WTC11 (cell line): ENCODE data around the gene SUZ12.
"Not testable (repeated sequence)": the region's sequence is repeated elsewhere in the genome, so short reads cannot be mapped to it uniquely, and the experiment has no call there.

ENCODE experiments used
- TF ChIP-seq, protein P1 (sequence below): fragments of 200-600 bp; IDR thresholded peaks from 2 replicates; pipeline ENCODE4 v1.8.0; 2022; ENCODE audit warnings: antibody characterized with exemption
- TF ChIP-seq, protein P2 (sequence below): sonication (generic); formaldehyde crosslinking; IDR thresholded peaks from 2 replicates; pipeline ENCODE4 v1.8.0; 2022; ENCODE audit warnings: mild to moderate bottlenecking, missing genetic modification reagents
- TF ChIP-seq, protein P3 (sequence below): sonication (generic); formaldehyde crosslinking; IDR thresholded peaks from 2 replicates; pipeline ENCODE4 v1.8.1; 2023; ENCODE audit warnings: mild to moderate bottlenecking, moderate library complexity, missing genetic modification reagents

DNA sequence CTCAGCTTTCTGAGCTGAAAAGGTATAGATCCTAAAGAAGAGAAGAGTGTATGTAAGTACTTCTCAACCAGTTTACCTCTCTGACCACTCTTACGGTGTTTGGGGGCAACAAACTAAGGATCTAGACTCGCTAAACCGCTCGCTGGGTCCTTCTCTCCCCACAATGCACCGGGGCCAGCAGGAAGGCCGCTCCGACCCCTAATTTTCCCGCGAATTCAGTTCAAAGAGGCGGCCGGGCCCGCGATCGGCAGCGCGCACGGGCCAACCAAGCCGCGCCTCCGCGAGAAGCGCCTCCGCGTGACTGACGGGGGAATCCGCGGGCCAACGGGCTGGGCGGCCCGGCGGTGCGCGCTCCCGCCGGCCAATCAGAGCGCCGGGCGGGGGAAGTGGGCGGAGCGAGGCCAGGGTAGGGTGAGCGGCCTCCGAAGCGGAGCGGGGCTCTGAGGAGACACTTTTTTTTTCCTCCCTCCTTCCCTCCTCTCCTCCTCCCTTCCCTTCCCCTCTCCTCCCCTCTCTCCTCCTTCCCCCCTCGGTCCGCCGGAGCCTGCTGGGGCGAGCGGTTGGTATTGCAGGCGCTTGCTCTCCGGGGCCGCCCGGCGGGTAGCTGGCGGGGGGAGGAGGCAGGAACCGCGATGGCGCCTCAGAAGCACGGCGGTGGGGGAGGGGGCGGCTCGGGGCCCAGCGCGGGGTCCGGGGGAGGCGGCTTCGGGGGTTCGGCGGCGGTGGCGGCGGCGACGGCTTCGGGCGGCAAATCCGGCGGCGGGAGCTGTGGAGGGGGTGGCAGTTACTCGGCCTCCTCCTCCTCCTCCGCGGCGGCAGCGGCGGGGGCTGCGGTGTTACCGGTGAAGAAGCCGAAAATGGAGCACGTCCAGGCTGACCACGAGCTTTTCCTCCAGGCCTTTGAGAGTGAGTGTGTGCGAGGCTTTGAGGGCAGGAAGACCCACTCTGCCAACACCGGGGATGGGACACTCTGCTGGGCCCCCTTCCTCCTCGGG is at the start of gene SUZ12:
- TF ChIP-seq, protein P1, sequence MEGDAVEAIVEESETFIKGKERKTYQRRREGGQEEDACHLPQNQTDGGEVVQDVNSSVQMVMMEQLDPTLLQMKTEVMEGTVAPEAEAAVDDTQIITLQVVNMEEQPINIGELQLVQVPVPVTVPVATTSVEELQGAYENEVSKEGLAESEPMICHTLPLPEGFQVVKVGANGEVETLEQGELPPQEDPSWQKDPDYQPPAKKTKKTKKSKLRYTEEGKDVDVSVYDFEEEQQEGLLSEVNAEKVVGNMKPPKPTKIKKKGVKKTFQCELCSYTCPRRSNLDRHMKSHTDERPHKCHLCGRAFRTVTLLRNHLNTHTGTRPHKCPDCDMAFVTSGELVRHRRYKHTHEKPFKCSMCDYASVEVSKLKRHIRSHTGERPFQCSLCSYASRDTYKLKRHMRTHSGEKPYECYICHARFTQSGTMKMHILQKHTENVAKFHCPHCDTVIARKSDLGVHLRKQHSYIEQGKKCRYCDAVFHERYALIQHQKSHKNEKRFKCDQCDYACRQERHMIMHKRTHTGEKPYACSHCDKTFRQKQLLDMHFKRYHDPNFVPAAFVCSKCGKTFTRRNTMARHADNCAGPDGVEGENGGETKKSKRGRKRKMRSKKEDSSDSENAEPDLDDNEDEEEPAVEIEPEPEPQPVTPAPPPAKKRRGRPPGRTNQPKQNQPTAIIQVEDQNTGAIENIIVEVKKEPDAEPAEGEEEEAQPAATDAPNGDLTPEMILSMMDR: not testable (repeated sequence)
- TF ChIP-seq, protein P2, sequence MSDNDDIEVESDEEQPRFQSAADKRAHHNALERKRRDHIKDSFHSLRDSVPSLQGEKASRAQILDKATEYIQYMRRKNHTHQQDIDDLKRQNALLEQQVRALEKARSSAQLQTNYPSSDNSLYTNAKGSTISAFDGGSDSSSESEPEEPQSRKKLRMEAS: not testable (repeated sequence)
- TF ChIP-seq, protein P3, sequence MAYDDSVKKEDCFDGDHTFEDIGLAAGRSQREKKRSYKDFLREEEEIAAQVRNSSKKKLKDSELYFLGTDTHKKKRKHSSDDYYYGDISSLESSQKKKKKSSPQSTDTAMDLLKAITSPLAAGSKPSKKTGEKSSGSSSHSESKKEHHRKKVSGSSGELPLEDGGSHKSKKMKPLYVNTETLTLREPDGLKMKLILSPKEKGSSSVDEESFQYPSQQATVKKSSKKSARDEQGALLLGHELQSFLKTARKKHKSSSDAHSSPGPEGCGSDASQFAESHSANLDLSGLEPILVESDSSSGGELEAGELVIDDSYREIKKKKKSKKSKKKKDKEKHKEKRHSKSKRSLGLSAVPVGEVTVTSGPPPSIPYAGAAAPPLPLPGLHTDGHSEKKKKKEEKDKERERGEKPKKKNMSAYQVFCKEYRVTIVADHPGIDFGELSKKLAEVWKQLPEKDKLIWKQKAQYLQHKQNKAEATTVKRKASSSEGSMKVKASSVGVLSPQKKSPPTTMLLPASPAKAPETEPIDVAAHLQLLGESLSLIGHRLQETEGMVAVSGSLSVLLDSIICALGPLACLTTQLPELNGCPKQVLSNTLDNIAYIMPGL (CRISPR knock-in tag): not testable (repeated sequence)
